HUES64 (cell line): Measurements from ENCODE around the gene CELSR1.

Experiments used
- H3K27ac ChIP-seq: 2 replicates; pipeline ENCODE4 v1.7.0; 2013; ENCODE audit warnings: low read depth, low read length, inconsistent platforms
- H3K27me3 ChIP-seq: 2 replicates; pipeline ENCODE4 v1.6.1; 2013; ENCODE audit warnings: mild to moderate bottlenecking, low read length; ENCODE audit not compliant: insufficient read depth
- H3K36me3 ChIP-seq: 2 replicates; pipeline ENCODE4 v1.6.1; 2013; ENCODE audit warnings: mild to moderate bottlenecking, low read length; ENCODE audit not compliant: insufficient read depth
- H3K4me1 ChIP-seq: 2 replicates; pipeline ENCODE4 v1.6.1; 2013; ENCODE audit warnings: mild to moderate bottlenecking, low read length, moderate library complexity; ENCODE audit not compliant: insufficient read depth
- H3K4me3 ChIP-seq: 2 replicates; pipeline ENCODE4 v1.5.1; 2013; ENCODE audit warnings: mild to moderate bottlenecking, low read length, moderate library complexity
- H3K9ac ChIP-seq: 2 replicates; pipeline ENCODE4 v1.6.1; 2013; ENCODE audit warnings: mild to moderate bottlenecking, low read depth, low read length
- H3K9me3 ChIP-seq: 2 replicates; pipeline ENCODE4 v1.6.1; 2013; ENCODE audit warnings: low read depth, low read length; ENCODE audit not compliant: insufficient read depth
- WGBS: fragments of 150-250, 120-280 bp; methylation state at CpG from one replicate; pipeline ENCODE4 v1.1.7; 2013; ENCODE audit warnings: missing lambda C conversion rate; 5-methylcytosine and 5-hydroxymethylcytosine counted together

The CELSR1 gene

DNA sequence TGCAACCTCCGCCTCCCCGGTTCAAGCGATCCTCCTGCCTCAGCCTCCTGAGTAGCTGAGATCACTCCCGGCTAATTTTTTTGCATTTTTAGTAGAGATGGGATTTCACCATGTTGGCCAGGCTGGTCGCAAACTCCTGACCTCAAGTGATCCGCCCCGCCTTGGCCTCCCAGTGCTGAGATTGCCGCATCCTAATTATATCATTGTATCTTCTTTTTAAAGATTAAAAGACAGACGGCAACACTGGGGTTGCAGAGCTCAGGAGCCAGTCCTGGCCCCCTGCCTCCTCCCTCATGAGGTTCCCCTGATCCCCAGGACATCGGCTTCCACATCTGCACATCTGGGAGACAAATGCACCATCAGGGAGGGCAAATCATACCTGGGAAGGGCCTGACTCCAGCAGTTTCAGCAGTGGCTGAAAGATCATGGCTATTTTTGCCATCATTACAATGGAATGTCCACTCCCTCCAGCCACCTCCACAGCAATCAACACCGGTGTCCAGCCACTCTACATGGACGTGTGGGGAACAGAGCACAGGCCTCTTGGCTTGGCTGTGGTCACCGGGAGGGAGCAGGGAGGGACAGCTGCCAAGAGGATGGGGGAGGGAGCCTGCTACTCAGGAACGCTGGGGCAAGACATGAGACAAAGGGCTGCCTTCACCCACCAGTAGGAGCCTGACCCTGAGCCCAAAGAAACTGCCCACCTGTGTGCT is 9.2 kb upstream of the CELSR1 start:
- 80% methylated on average over 14 of the region's 14 CpGs for WGBS
- Histone ChIP-seq H3K27ac (no peak overlapping the region), H3K9ac (no peak overlapping the region)

DNA sequence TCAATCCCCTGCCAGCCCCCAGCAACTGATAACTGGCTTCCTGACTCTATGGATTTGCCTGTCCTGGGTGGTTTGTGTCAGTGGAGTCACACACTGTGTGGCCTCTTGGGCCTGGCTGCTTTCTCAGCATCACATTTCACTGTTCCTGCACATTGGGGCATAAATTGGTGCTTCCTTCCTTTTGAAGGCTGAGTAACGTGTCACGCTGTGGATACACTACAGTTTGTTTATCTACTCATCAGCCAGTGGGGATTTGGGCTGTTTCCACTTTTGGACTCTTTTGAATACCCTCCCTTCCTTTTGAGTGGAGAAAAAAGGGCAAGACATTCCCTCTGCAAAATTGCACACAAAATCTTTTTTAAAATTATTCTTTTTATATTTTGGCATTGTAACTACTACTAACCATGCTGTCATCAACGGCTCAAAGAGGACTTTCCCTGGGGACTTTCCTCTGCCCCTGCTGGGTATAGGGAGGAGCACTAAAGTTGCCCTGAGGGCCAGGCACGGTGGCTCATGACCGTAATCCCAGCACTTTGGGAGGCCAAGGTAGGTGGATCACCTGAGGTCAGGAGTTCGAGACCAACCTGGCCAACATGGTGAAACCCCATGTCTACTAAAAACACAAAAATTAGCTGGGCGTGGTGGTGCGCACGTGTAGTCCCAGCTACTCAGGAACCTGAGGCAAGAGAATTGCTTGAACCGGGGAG is 7.8 kb upstream of the CELSR1 start:
- no peaks in the 10 kb centered on the region for H3K9me3 ChIP-seq
- no peak overlapping the region for H3K27ac ChIP-seq
- no peaks in the 10 kb centered on the region for H3K4me1 ChIP-seq
- H3K4me3 ChIP-seq = no peak overlapping the region
- H3K27me3 ChIP-seq = no peaks in the 10 kb centered on the region; the same call in 1 of the 2 replicates
- whole genome bisulfite sequencing = 79% methylated on average over 10 of the region's 10 CpGs
- no peaks in the 10 kb centered on the region for H3K36me3 ChIP-seq
- H3K9ac ChIP-seq = no peak overlapping the region

More for the DNA sequence above, 9.2 kb upstream of the CELSR1 start:
- Histone ChIP-seq H3K4me3 (no peak overlapping the region), H3K36me3 (no peaks in the 10 kb centered on the region), H3K4me1 (no peaks in the 10 kb centered on the region), H3K27me3 (no peaks in the 10 kb centered on the region), H3K9me3 (no peaks in the 10 kb centered on the region)

DNA sequence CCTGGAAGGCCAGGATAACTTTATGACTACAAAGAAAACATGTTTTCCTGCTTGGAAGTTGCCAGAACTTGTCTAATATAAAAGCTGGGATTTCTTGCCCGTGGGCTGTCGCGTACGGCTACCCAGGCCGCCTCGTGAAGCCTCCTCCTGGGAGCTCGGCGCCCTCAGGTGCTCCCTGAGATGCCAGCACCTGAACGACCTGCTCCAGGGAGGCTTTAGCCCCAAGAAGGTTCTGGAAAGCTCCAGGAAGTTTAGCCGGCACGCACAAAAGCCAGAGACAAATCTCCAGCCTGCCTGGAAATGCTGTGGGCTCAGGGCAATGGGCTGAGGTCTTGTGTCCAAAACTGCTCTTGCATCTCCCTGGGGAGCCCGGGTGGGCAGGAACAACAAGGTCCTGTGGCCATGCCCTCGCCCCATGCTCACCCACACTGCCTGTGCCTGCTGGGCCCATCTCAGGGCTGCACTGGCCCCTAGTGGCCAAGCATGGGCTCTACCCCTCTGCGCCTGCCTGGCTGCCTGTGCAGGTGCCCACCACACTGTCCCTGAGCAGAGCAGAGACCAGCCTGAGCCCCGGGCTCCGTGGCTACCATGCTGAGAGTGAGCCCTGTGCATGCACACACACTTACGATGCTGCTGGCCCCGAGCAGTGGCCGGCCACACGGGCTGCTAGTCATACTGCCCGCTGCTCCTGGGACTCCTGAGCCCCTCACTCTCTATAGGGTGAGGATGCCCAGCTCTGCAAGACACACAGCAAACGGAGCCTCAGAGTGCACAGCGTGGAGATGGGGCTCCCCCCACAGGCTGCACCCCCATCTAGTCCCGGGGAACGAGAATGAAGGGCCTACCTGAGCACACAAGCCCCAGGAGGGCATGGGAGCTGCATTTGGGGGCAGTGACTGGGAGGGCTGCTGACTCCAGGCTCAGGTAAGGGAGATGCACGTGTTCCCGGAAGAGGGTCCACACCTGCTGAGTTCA is 4.9 kb upstream of the CELSR1 start:
- H3K4me3 ChIP-seq = no peak overlapping the region
- H3K36me3 ChIP-seq = no peaks in the 10 kb centered on the region
- 46% methylated on average over 27 of the region's 27 CpGs for WGBS
- H3K9me3 ChIP-seq = no peaks in the 10 kb centered on the region
- H3K4me1 ChIP-seq = no peaks in the 10 kb centered on the region
- H3K27ac ChIP-seq = no peak overlapping the region
- no peak overlapping the region for H3K9ac ChIP-seq
- H3K27me3 ChIP-seq = peaks cover 23% of the 10 kb centered on the region

DNA sequence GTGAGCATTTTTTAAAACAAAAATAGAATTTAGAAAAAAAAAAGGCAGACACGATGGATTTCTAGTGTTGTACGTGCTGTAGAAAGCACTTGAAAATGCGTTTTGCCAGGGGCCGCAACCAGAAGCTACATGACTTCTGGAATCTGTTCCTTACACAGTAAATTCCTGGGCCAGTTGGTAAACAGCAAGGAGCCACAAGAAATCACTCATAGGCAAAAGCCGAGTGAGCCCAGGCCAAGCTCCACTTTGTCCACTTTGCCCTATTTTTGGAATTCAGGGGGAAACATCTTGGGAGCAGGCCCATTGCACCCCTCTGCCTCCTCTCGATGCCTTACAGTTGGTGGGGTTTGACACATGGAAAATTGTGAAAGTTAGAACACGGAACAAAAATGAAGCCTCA is 4.1 kb upstream of the CELSR1 start:
- H3K4me3 ChIP-seq = no peak overlapping the region
- no peaks in the 10 kb centered on the region for H3K36me3 ChIP-seq
- peaks cover 26% of the 10 kb centered on the region for H3K27me3 ChIP-seq
- H3K27ac ChIP-seq = no peak overlapping the region
- no peaks in the 10 kb centered on the region for H3K9me3 ChIP-seq
- no peak overlapping the region for H3K9ac ChIP-seq
- no peaks in the 10 kb centered on the region for H3K4me1 ChIP-seq
- 92% methylated on average over 7 of the region's 7 CpGs for WGBS

DNA sequence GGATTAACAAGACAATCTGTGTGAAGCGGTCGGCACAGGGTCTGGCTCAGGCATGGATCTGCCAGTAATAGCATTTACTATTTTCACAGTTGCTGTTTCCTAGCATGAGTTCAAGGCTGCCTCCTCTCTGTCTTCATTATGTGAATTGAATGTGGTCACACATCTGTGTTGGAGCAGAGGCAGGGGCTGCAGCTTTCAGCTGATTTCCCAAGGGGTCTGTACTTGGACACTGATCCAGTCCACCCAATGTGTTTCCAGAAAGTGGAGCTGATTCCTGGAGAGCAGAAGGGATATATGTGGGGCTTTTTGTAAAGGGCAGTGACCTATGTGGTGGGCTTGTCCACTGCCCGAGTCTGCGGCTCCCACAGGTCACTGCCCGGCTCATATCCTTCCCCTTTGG is 3.5 kb upstream of the CELSR1 start:
- no peak overlapping the region for H3K4me3 ChIP-seq
- H3K9me3 ChIP-seq = no peaks in the 10 kb centered on the region
- H3K4me1 ChIP-seq = no peaks in the 10 kb centered on the region
- H3K27ac ChIP-seq = no peak overlapping the region
- WGBS = 89% methylated on average over 5 of the region's 5 CpGs
- peaks cover 32% of the 10 kb centered on the region for H3K27me3 ChIP-seq
- no peak overlapping the region for H3K9ac ChIP-seq
- H3K36me3 ChIP-seq = no peaks in the 10 kb centered on the region

DNA sequence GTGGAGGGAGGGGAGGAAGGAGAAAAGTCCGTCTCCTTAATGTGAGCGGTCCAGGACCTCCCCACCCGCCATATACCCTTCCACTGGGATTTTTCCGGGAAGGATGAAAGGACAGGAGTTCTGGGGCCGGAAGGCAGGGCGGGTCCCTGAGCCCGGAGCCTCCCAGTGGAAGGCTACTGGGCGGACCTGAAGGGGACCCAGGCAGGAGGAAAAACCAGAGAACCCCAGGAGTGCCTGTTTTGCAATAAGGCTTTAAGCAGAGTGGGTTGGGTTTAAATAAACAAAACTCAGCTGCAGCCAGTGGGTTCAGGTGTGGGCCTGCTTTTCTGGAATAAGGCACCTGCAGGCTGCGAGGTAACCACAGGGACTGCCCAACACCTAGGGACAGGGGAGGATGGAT is 1.7 kb upstream of the CELSR1 start:
- WGBS = 70% methylated on average over 9 of the region's 9 CpGs
- H3K27ac ChIP-seq = no peak overlapping the region
- no peak overlapping the region for H3K9ac ChIP-seq
- H3K4me3 ChIP-seq = peak overlapping the region; percentile 54; the same call in 1 of the 2 replicates
- H3K9me3 ChIP-seq = no peaks in the 10 kb centered on the region
- peaks cover 44% of the 10 kb centered on the region for H3K27me3 ChIP-seq
- no peaks in the 10 kb centered on the region for H3K4me1 ChIP-seq
- H3K36me3 ChIP-seq = peaks cover 10% of the 10 kb centered on the region

DNA sequence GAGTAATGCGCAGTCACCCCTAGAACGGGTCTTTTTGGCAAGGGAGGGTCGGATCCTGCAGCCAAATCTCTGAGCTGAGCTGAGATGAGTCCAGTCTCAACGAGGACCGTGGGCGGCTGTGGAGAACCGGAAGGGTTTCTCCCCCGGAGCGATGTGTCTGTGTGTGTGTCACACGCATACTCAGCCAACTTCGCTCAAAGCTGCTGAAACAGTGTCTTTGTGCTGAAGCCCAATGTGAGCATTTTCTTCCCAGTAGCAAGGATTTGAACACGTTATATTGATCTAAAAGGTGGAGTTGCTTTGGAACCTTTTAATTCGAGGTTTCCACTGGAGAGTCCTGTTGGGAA is 1.4 kb upstream of the CELSR1 start:
- Histone ChIP-seq H3K27ac (no peak overlapping the region), H3K4me3 (peak overlapping the region; percentile 54), H3K9ac (no peak overlapping the region), H3K36me3 (peaks cover 14% of the 10 kb centered on the region), H3K4me1 (no peaks in the 10 kb centered on the region), H3K9me3 (no peaks in the 10 kb centered on the region), H3K27me3 (peaks cover 44% of the 10 kb centered on the region)
- 24% methylated on average over 13 of the region's 13 CpGs for WGBS

DNA sequence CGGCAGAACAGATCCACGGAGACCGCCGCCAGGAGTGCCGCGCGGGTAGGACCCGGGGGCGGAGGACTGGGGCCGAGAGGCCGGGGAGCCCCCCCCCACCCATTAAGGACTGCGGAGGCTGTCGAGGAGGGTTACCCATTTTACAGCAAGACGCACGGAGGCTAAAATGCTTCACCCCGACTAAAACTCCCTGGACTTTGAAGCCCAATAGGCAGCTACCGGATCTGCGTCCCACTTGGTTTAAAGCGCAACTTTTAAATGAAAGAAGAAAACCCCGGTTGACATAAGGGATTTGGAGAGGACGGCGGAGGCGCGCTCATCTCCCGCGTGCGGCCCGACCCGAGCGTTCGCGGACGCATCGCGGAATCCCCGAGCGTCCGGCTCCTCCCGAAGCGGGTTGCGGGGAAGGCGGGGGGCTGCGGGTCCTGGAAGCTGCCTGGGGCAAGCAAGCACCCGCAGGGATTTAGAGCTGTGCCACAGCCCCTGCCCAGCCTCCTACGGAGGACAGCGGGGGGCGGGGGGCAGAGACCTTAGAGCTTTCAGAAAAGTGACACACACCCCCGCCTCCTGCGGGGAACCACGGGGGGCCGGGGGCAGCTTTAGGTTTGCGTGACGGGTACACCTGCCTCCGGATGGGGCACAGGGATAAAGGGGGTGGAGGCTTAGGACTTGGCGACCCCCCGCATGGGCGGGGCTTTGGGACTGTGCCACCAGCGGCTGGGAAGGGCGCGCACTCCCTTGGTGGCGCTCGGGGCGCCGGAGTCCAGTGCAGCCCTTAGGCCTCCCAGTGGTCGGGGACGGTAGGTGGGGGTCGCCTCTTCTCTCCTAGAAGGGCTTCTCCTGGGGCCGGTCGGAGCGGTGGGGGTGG is 760 bp upstream of the CELSR1 start:
- no peaks in the 10 kb centered on the region for H3K4me1 ChIP-seq
- peaks cover 44% of the 10 kb centered on the region for H3K27me3 ChIP-seq
- no peaks in the 10 kb centered on the region for H3K9me3 ChIP-seq
- 2% methylated on average over 68 of the region's 70 CpGs for WGBS
- H3K4me3 ChIP-seq = peak overlapping the region; percentile 54
- no peak overlapping the region for H3K27ac ChIP-seq
- no peak overlapping the region for H3K9ac ChIP-seq
- H3K36me3 ChIP-seq = peaks cover 17% of the 10 kb centered on the region

DNA sequence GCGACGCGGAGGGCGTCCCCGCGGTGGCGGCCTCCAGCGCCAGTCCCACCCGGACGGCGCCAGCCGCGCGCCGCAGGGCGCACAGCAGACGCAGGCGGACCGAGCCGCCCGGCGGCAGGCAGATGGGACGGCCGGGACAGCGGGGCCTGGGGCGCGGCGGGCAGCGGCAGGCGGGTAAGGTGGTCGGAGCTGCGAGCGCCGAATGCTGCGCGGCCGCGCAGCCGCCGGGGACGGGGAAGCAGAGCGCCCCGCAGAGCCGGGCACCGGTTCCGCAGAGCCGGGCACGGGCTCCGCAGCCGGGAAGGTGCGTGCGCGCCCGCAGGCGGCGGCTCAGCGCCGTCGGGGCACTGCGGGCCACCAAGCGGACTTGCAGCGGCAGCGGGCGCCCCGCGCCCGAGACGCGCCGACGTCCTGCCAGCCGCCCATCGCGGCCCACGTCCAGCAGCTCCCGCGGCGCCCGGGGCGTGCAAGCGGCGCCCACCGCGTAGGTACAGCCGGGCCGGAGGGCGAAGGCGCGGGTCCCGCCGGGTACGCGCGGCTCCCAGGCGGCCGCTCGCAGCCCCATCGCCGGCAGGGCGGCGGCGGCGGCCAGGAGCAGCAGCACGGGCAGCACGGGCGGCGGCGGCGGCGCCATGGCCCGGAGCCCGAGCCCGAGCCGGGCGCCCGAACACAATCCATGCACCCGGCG is 739 bp downstream of the CELSR1 start:
- peaks cover 44% of the 10 kb centered on the region for H3K27me3 ChIP-seq
- H3K36me3 ChIP-seq = peaks cover 17% of the 10 kb centered on the region
- peak overlapping the region; percentile 62 for H3K4me3 ChIP-seq
- no peaks in the 10 kb centered on the region for H3K9me3 ChIP-seq
- H3K27ac ChIP-seq = no peak overlapping the region
- H3K4me1 ChIP-seq = no peaks in the 10 kb centered on the region
- H3K9ac ChIP-seq = peak overlapping the region; percentile 66
- 1% methylated on average over 118 of the region's 118 CpGs for WGBS

DNA sequence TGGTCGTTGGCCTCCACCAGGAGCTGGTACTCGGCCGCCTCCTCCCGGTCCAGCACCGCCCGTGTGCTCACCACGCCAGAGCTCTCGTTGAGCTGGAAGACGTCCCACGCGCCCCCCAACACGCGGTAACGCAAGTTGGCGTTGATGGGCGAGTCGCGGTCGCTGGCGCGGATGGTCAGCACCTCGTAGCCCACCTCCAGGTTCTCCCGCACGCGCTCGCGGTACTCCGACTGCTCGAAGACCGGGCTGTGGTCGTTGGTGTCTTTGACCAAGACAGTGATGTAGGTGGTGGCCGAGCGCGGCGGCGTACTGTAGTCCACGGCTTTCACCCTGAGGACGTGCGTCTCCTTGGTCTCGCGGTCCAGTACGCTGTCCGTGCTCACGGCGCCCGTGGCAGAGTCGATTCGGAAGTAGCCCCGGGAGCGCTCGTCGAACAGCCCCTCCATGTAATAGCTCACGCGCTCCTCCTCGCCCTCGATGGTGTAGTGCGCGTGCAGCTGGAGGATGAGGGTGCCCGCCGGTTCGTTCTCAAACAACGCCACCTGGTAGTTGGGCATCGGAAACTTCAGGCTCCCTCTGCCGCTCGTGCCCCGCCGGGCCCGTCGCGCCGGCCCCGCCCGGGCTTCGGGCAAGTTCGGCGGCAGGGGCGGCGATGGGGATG is 1.4 kb downstream of the CELSR1 start:
- WGBS = 73% methylated on average over 78 of the region's 78 CpGs
- H3K9me3 ChIP-seq = no peaks in the 10 kb centered on the region
- H3K27ac ChIP-seq = no peak overlapping the region
- peak overlapping the region; percentile 62 for H3K4me3 ChIP-seq
- no peak overlapping the region for H3K9ac ChIP-seq
- H3K27me3 ChIP-seq = peaks cover 44% of the 10 kb centered on the region
- H3K4me1 ChIP-seq = no peaks in the 10 kb centered on the region
- peaks cover 17% of the 10 kb centered on the region for H3K36me3 ChIP-seq
